Thoracic aorta (tissue), 2 donors: ENCODE measurements around the gene C7orf25. TPM values are rescaled to one million over a fixed set of nuclear protein-coding genes. Genes with fewer than 3 reads are reported as not detected.

Experiments used
- ATAC-seq: fragments of 150-250 bp; one replicate; pipeline ENCODE4 v1.8.0; 2017; ENCODE audit warnings: low read depth; ENCODE audit not compliant: insufficient number of reproducible peaks, low FRiP score
- DNase-seq: peaks from one replicate; pipeline ENCODE4 v3.0.0-alpha.2; 2020; ENCODE audit warnings: low spot score
- H3K27ac ChIP-seq, 2 donors: fragments of 200-600 bp; sonication (generic); 1 replicate in 1 of 2; 2 replicates in 1 of 2; pipeline ENCODE4 v1.5.1; 2016; ENCODE audit warnings: mild to moderate bottlenecking in 2 of 2, moderate library complexity in 2 of 2
- H3K27me3 ChIP-seq: fragments of 200-600 bp; sonication (generic); replicated peaks from 2 replicates; pipeline ENCODE4 v1.6.0; 2016; ENCODE audit warnings: mild to moderate bottlenecking; ENCODE audit not compliant: insufficient read depth
- H3K36me3 ChIP-seq: fragments of 200-600 bp; sonication (generic); one replicate; pipeline ENCODE4 v1.5.1; 2016
- H3K4me1 ChIP-seq, 2 donors: fragments of 200-600 bp; sonication (generic); 1 replicate in 1 of 2; 2 replicates in 1 of 2; pipeline versions ENCODE4 v1.5.1 to v1.6.0; 2016; ENCODE audit warnings: low read depth in 2 of 2, mild to moderate bottlenecking in 1 of 2; ENCODE audit not compliant: control insufficient read depth in 1 of 2
- H3K4me3 ChIP-seq: fragments of 200-600 bp; sonication (generic); 2 replicates; pipeline ENCODE4 v1.5.1; 2016; ENCODE audit warnings: mild to moderate bottlenecking
- H3K9me3 ChIP-seq: fragments of 200-600 bp; sonication (generic); 2 replicates; pipeline ENCODE4 v1.5.1; 2016
- CTCF ChIP-seq: fragments of 200-600 bp; sonication (generic); IDR thresholded peaks from one replicate; pipeline ENCODE4 v1.5.1; 2019; ENCODE audit warnings: antibody characterized with exemption
- total RNA-seq, 2 donors: library from RNA; depleted of rRNA; stranded (reverse); fragments of >200 nt; gene quantifications; one replicate each; pipeline versions ENCODE4 v1.1.0 to v1.2.3, GENCODE V29; 2016

The C7orf25 gene
- total RNA-seq, 2 donors from 2014 or later, result 17.1 to 18.1 TPM

GRCh38 chr7:42922017-42922753 is 10.3 kb upstream of the C7orf25 start:
- Histone ChIP-seq H3K36me3 (peaks cover 26% of the 10 kb centered on the region), H3K27me3 (no peaks in the 10 kb centered on the region), H3K9me3 (no peaks in the 10 kb centered on the region), H3K4me3 (no peak overlapping the region), H3K4me1 (no peaks in the 10 kb centered on the region), H3K27ac (no peak overlapping the region)
- no peak for ATAC-seq
- DNase-seq, result no peak
- no peak for TF ChIP-seq CTCF

- Histone ChIP-seq H3K36me3 (peaks cover 12% of the 10 kb centered on the region), H3K27me3 (no peaks in the 10 kb centered on the region), H3K4me1 (peaks cover 0 to 16% of the 10 kb centered on the region in 2 donors), H3K27ac (no peak overlapping the region), H3K4me3 (no peak overlapping the region), H3K9me3 (no peaks in the 10 kb centered on the region)
- DNase-seq, result no peak
- ATAC-seq, result no peak
- TF ChIP-seq CTCF, result no peak
Measured at GRCh38 chr7:42915356-42915755, 3.5 kb upstream of the C7orf25 start.

- H3K9me3 ChIP-seq, result no peaks in the 10 kb centered on the region
- no peak for TF ChIP-seq CTCF
- no peak for DNase-seq
- H3K36me3 ChIP-seq, result peaks cover 6% of the 10 kb centered on the region
- H3K4me3 ChIP-seq, result no peak overlapping the region
- H3K27me3 ChIP-seq, result no peaks in the 10 kb centered on the region
- peak; percentile 15 for ATAC-seq
- peaks cover 0 to 18% of the 10 kb centered on the region in 2 donors for H3K4me1 ChIP-seq
- peak overlapping the region; percentile 2 to 19 for H3K27ac ChIP-seq
Measured at GRCh38 chr7:42914421-42915045, 2.7 kb upstream of the C7orf25 start.

GRCh38 chr7:42914009-42914408 is 2.1 kb upstream of the C7orf25 start:
- H3K36me3 ChIP-seq, result peaks cover 6% of the 10 kb centered on the region
- H3K27ac ChIP-seq, result peak overlapping the region in 1 of 2 donors; percentile 15
- DNase-seq (no peak), ATAC-seq (no peak)
- no peak for TF ChIP-seq CTCF
- H3K27me3 ChIP-seq, result no peaks in the 10 kb centered on the region
- H3K9me3 ChIP-seq, result no peaks in the 10 kb centered on the region
- H3K4me1 ChIP-seq, result peaks cover 0 to 18% of the 10 kb centered on the region in 2 donors
- no peak overlapping the region for H3K4me3 ChIP-seq

GRCh38 chr7:42913591-42913990 is 1.7 kb upstream of the C7orf25 start:
- no peak for ATAC-seq
- H3K27ac ChIP-seq, result peak overlapping the region in 1 of 2 donors; percentile 15

More at GRCh38 chr7:42913591-42913990, 1.7 kb upstream of the C7orf25 start:
- no peak for DNase-seq
- Histone ChIP-seq H3K4me3 (no peak overlapping the region), H3K4me1 (peaks cover 0 to 18% of the 10 kb centered on the region in 2 donors), H3K27me3 (no peaks in the 10 kb centered on the region), H3K9me3 (no peaks in the 10 kb centered on the region), H3K36me3 (peaks cover 6% of the 10 kb centered on the region)
- TF ChIP-seq CTCF, result no peak
